ENCODE data around the gene TAF10. TPM values are rescaled to one million over a fixed set of nuclear protein-coding genes. Genes with fewer than 3 reads are reported as not detected.
A peak's percentile ranks its signal among the peaks of the same experiment; 100 is the strongest.

Gene TAF10
- total RNA-seq, 2 experiments from 2014 or later = 133 to 152 TPM

DNA sequence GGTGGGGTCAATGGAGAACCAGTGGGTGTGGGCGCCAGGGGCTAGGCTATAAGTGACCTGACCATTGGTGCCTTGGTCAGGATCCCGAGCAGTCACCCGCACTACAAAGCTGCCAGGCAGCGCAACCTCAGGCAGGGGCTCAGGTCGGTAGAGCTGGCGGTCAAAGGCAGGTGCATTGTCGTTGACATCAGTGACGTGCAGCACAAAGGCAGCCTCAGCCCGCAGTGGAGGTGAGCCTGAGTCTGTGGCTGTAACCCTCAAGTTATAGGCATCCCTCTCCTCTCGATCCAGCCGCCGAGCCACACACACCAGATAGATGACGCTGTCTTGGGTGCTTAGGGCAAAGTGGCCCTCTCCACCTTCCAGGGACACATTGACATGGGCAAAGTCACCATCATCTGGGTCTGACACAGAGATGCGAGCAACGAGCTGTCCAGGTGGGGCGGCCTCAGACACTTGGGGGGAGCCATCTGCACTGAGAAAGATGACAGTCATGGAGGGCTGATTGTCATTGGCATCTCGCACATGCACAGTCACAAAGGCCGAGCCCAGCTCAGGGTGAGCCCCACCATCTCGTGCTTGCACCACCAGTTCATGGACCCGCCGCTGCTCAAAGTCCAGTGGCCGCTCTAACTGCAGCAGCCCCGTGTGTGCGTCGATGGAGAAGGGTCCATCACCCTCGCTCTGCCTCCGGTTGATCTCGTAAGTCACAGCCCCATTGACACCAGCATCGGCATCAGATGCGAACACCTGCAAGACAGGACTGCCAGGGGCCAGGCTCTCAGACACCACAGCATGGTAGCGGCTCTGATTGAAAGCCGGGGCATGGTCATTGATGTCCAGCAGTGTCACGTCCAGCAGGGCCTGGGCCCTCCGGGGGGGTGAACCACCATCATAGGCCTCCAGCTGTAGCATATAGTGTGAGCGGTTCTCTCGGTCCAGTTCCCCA is 28.3 kb upstream of the TAF10 start:
- intact Hi-C loops (cut with DNase I, micrococcal nuclease) = no loop called here
- DNase-seq (no peak), ATAC-seq (no peak)
- no peak overlapping the region for H3K27ac Mint-ChIP-seq
- H3K27me3 Mint-ChIP-seq = no peaks in the 10 kb centered on the region
- H3K4me3 Mint-ChIP-seq = no peak overlapping the region
- no peaks in the 10 kb centered on the region for H3K4me1 Mint-ChIP-seq
- H3K36me3 Mint-ChIP-seq (ENCODE audit: low read depth) = no peaks in the 10 kb centered on the region
- ChIA-PET POLR2A (no interaction called here), CTCF (interaction anchor here (0.5 kb wide), 2 partner anchors 27 to 107 kb away, joined by 3 to 5 read pairs; no protein-coding TSS in a partner anchor)
- no peaks in the 10 kb centered on the region for H3K9me3 Mint-ChIP-seq (ENCODE audit: low read depth)

- H3K9me3 Mint-ChIP-seq (ENCODE audit: low read depth) = no peaks in the 10 kb centered on the region
- POLR2A ChIA-PET = no interaction called here
- H3K27me3 Mint-ChIP-seq = no peaks in the 10 kb centered on the region
- DNase-seq = no peak
- intact Hi-C loops (cut with DNase I, micrococcal nuclease) = no loop called here
- H3K4me3 Mint-ChIP-seq = no peak overlapping the region
- H3K27ac Mint-ChIP-seq = no peak overlapping the region
- no peak for ATAC-seq
- H3K36me3 Mint-ChIP-seq (ENCODE audit: low read depth) = no peaks in the 10 kb centered on the region
- CTCF ChIA-PET = interaction anchor here (1.1 kb wide), 1 partner anchor 30 kb away, joined by 5 read pairs; no protein-coding TSS in a partner anchor
- no peaks in the 10 kb centered on the region for H3K4me1 Mint-ChIP-seq
Measured at GRCh38 chr11:6638429-6638828, 26.4 kb upstream of the TAF10 start.

GRCh38 chr11:6637871-6638270 is 25.9 kb upstream of the TAF10 start:
- POLR2A ChIA-PET = no interaction called here
- H3K9me3 Mint-ChIP-seq (ENCODE audit: low read depth) = no peaks in the 10 kb centered on the region
- DNase-seq (no peak), ATAC-seq (no peak)
- no peak overlapping the region for H3K4me3 Mint-ChIP-seq
- no peaks in the 10 kb centered on the region for H3K4me1 Mint-ChIP-seq
- no peaks in the 10 kb centered on the region for H3K27me3 Mint-ChIP-seq
- CTCF ChIA-PET = no interaction called here
- intact Hi-C loops (cut with DNase I, micrococcal nuclease) = no loop called here
- H3K27ac Mint-ChIP-seq = no peak overlapping the region
- H3K36me3 Mint-ChIP-seq (ENCODE audit: low read depth) = no peaks in the 10 kb centered on the region

DNA sequence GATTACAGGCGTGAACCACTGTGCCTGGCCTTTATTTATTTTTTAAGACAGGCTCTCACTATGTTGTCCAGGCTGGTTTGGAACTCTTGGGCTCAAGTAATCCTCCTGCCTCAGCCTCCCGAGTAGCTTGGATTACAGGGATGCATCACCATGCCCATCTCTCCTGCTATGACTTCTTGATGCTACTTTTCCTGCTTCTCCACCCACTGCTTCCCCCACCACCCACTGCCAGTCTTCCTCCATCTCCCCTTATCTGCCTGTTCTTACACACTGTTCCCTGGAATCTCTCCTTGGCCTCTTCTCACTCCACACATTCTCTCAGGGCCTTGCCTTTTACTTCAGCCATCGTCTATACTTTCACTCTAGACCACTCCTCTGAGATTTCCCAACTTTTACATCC is 24.5 kb upstream of the TAF10 start:
- Mint-ChIP-seq H3K4me3 (no peak overlapping the region), H3K4me1 (no peaks in the 10 kb centered on the region), H3K9me3 (ENCODE audit: low read depth) (no peaks in the 10 kb centered on the region), H3K36me3 (ENCODE audit: low read depth) (no peaks in the 10 kb centered on the region), H3K27ac (no peak overlapping the region), H3K27me3 (no peaks in the 10 kb centered on the region)
- intact Hi-C loops (cut with DNase I, micrococcal nuclease) = no loop called here
- no peak for ATAC-seq
- POLR2A ChIA-PET = no interaction called here
- no peak for DNase-seq
- CTCF ChIA-PET = interaction anchor here (0.5 to 0.9 kb wide), 2 partner anchors 257 to 387 kb away, joined by 3 read pairs; no protein-coding TSS in a partner anchor

DNA sequence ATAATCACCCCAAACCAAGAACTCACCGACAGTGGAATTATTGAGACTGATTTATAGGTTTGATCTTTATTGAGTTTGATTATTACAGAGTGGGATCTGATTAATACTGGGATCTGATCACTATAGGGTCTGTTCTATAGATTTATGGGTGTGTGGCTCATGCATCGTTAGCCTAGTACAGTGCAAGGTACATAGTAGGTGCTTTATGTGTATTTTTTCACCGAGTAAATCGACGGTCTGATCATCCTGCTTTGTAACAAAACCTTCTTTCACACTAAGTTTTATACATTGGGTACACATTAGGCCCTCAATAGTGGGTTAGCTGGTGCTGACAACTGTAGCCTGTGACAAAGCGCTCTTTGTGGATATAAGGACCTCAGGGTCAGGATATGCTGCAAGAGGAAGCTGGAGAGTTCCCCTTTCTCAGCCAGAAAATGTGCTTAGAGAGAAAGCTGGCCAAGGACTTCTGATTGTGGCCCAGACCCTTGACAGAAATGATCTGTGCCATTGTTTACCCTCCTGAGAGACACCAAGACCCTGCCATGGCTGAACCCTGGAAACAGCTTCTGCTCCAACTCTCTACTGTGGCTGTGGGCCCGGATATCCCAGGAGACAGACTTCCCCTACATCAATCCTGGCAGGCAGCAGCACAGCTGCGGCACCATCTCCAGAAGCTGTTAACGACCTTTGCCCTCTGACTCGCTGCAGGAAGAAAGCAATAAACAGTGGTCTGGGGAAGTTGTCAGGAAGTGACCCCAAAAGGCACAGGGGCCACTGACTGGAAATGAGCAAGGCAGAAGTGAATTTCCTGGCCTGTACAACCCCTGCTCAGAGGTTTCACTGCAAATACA is 23.3 kb upstream of the TAF10 start:
- POLR2A ChIA-PET = no interaction called here
- H3K4me1 Mint-ChIP-seq = no peaks in the 10 kb centered on the region
- DNase-seq = no peak
- ATAC-seq = no peak
- no peak overlapping the region for H3K27ac Mint-ChIP-seq
- H3K9me3 Mint-ChIP-seq (ENCODE audit: low read depth) = no peaks in the 10 kb centered on the region
- intact Hi-C loops (cut with DNase I, micrococcal nuclease) = no loop called here
- no peaks in the 10 kb centered on the region for H3K27me3 Mint-ChIP-seq
- no peak overlapping the region for H3K4me3 Mint-ChIP-seq
- H3K36me3 Mint-ChIP-seq (ENCODE audit: low read depth) = no peaks in the 10 kb centered on the region
- CTCF ChIA-PET = interaction anchor here (0.6 kb wide), 1 partner anchor 48 kb away, joined by 3 read pairs; the partner anchor contains the start of gene MRPL17

DNA sequence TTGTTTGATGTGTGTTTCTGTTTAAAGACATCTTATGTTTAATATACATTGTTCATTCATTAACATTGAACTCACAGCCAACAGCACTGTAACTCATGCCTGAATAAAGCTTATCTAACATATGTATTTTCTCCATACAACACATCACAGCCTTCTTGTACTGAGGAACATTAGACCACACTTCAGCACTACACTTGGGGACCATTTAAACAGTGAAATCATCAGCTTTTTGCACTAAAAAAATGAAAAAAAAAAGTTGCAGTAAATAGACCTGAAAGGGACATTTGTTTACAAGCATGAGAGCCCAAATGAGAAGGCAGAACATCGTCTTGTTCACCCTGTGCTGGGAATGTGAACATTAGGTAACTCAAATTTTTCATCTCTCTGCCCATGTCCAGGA is 22.5 kb upstream of the TAF10 start:
- Mint-ChIP-seq H3K27ac (no peak overlapping the region), H3K4me3 (no peak overlapping the region), H3K4me1 (no peaks in the 10 kb centered on the region), H3K27me3 (no peaks in the 10 kb centered on the region), H3K9me3 (ENCODE audit: low read depth) (no peaks in the 10 kb centered on the region), H3K36me3 (ENCODE audit: low read depth) (no peaks in the 10 kb centered on the region)
- DNase-seq (no peak), ATAC-seq (no peak)
- ChIA-PET CTCF (no interaction called here), POLR2A (interaction anchor here (0.6 kb wide), 1 partner anchor 26 kb away, joined by 3 read pairs; no protein-coding TSS in a partner anchor)
- intact Hi-C loops (cut with DNase I, micrococcal nuclease) = no loop called here

DNA sequence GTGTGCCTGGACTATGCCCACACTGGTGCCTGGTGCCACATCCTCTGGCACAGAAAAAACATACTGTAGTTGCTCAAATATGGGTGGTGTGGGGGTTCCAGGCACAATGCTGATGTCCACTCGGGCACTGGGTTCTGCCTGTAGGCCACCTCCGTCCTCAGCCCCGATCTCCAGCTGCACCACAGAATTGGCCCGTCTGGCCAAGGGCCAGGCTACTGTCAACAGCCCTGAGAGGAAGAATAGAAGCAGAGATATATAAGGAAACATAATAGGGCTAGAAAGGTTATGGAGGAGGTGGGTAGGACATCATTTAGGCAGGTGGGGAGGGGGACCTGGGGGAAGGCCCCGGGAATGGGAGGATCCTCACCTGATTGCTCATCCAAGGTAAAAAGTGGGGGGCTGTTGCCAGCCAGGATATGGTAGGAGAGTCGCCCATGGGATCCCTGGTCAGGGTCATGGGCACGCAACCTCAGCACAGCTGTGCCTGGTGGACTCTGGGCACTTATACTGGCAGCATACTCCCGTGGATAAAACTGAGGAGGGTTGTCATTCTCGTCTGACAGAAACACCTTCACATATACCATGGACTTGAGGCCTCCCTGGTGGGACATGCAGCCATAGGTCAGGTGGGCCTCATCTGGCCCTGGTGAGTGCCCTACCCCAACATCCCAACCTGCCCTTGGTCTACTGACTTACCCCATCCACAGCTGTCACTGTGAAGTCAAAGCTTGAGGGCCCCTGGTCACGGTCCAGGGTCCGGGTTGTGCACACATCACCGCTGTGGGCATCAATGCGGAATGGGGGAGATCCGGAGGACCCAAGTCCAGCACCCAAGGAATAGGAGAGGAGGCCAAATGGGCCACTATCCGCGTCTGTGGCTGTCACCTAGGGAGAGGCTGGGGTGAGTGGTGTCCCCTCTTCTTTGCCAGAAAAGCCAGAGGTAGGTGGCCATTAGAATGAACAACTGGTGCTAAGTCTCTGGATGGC is 21.7 kb upstream of the TAF10 start:
- no peaks in the 10 kb centered on the region for H3K9me3 Mint-ChIP-seq (ENCODE audit: low read depth)
- ATAC-seq = no peak
- DNase-seq = no peak

DNA sequence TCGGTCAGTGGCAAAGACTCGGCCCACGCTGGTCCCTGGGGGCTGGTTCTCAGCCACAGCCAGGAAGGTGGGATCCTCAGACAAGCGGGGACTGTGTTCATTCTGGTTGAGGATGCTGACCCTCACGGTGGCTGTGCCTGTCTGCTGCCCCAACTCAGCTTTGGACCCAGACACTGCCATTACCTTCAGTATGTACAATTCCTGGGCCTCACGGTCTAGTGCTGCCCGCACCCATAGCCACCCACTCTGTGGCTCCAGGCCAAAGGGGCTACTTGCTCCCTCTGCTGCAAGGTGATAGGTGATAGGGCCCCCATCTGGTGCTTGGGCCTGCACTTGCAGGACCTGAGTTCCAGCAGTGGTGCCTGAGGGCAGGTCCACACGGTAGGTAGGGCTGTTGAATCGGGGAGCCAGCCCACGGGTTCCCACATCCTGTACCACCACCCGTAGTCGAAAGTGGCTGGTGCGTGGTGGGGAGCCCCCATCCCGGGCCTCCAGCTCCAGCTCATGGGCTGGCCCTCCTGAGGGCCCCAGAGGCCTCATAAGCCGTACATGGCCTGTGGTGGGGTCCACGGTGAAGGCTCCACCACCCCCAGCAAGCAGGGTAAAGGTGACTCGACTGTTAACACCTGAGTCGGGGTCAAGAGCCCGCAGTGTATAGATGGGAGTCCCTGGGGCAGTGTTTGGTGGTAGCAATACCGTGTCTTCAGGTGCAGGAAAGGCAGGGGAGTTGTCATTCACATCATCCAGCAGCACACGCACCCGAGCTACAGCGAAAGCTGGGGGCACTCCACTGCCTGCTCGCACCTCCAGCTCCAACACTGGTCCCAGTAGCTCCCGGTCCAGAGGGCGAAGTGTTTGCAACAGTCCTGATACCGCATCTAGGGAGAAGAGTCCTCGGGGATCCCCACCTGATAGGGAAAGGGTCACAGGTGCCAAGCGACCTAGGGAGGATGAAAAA is 20.4 kb upstream of the TAF10 start:
- intact Hi-C loops (cut with DNase I, micrococcal nuclease) = no loop called here
- Mint-ChIP-seq H3K4me3 (no peak overlapping the region), H3K4me1 (peaks cover 6% of the 10 kb centered on the region), H3K36me3 (ENCODE audit: low read depth) (no peaks in the 10 kb centered on the region), H3K27me3 (no peaks in the 10 kb centered on the region), H3K27ac (no peak overlapping the region), H3K9me3 (ENCODE audit: low read depth) (no peaks in the 10 kb centered on the region)
- peak; percentile 20 for DNase-seq
- ATAC-seq = peak; percentile 31
- ChIA-PET CTCF (interaction anchor here (1.0 to 1.1 kb wide), 2 partner anchors 24 to 35 kb away, joined by 3 to 4 read pairs; no protein-coding TSS in a partner anchor), POLR2A (no interaction called here)

More for the DNA sequence above, 21.7 kb upstream of the TAF10 start:
- Mint-ChIP-seq H3K27me3 (no peaks in the 10 kb centered on the region), H3K4me3 (no peak overlapping the region), H3K36me3 (ENCODE audit: low read depth) (no peaks in the 10 kb centered on the region), H3K4me1 (no peaks in the 10 kb centered on the region), H3K27ac (no peak overlapping the region)
- intact Hi-C loops (cut with DNase I, micrococcal nuclease) = no loop called here
- ChIA-PET POLR2A (interaction anchor here (0.6 kb wide), 1 partner anchor 25 kb away, joined by 3 read pairs; no protein-coding TSS in a partner anchor), CTCF (interaction anchor here (0.7 to 1.1 kb wide), 2 partner anchors 23 to 1917 kb away, joined by 3 to 4 read pairs; no protein-coding TSS in a partner anchor)

DNA sequence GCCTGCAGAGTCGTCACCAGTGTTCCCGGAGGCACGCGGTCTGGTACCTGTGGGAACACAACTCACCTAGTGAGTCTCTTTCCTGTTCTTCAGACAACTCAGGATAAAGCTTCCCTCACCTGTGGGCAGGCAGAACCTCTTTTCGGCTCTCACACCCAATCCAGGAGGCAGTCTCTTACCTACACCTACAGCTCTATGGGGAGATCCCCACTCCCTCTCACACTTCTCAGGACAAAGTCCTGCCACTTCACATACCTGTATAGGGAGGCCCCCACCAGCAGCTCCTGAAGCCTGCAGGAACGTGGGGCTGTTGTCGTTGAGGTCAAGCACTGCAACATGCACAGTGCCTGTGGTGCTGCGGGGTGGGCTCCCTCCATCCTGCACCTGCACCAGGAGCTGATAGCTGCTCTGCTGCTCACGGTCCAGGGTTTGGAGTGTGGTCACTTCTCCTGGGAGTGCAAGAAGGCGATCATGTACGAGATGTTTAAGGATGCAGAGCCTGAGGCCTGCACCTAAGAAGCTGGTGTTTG is 19.4 kb upstream of the TAF10 start:
- no peaks in the 10 kb centered on the region for H3K27me3 Mint-ChIP-seq

More for the DNA sequence above, 19.4 kb upstream of the TAF10 start:
- ATAC-seq (no peak), DNase-seq (no peak)
- POLR2A ChIA-PET = no interaction called here
- Mint-ChIP-seq H3K27ac (no peak overlapping the region), H3K9me3 (ENCODE audit: low read depth) (no peaks in the 10 kb centered on the region), H3K4me3 (no peak overlapping the region), H3K36me3 (ENCODE audit: low read depth) (no peaks in the 10 kb centered on the region), H3K4me1 (peaks cover 8% of the 10 kb centered on the region)
- intact Hi-C loops (cut with DNase I, micrococcal nuclease) = no loop called here
- CTCF ChIA-PET = interaction anchor here (0.7 to 1.0 kb wide), 3 partner anchors 36 to 107 kb away, joined by 3 read pairs; no protein-coding TSS in a partner anchor

Measured in activated CD4-positive, alpha-beta T cell treated with anti-CD3 and anti-CD28 coated beads for 36 hours (primary cell).